GM21723 (cell line): ENCODE measurements around the gene TGM6.

Experiments used
- ATAC-seq: cut with Tn5 transposase; IDR thresholded peaks from one replicate; pipeline ENCODE4 v1.9.1; 2021; ENCODE audit warnings: mild to moderate bottlenecking, moderate library complexity; ENCODE audit not compliant: unreplicated experiment

TGM6 gene

GRCh38 chr20:2380601-2381000 lies at the start of gene TGM6:
Gene TGM6, plus strand, starts transcription at chr20:2380901. Its CDS starts 68 bp downstream, at chr20:2380969.
- ATAC-seq: no peak

- no peak for ATAC-seq
These were observed 49.6 kb upstream of the TGM6 start for GRCh38 chr20:2331106-2331505.

GRCh38 chr20:2331901-2332565 lies 48.7 kb upstream of the TGM6 start:
- no peak for ATAC-seq

DNA sequence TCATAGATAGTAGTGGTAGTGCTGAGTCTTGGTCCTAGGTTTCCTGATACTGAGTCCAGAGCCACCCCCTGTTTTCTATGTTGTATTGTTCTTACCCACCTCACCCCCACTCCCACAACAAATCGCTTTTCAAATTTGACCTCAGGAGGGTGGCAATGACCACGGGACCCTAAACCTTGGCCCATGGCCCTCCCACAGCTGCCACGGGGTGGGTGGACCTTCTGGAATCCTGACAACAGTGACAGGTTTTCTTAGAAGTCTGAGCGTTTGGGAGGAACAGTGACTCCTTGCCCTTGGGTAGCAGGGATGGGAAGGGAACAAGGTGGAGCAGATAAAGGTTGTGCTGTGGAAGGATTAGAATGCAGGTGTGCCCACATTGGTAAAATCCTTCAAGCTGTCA lies 48.0 kb upstream of the TGM6 start:
- no peak for ATAC-seq

DNA sequence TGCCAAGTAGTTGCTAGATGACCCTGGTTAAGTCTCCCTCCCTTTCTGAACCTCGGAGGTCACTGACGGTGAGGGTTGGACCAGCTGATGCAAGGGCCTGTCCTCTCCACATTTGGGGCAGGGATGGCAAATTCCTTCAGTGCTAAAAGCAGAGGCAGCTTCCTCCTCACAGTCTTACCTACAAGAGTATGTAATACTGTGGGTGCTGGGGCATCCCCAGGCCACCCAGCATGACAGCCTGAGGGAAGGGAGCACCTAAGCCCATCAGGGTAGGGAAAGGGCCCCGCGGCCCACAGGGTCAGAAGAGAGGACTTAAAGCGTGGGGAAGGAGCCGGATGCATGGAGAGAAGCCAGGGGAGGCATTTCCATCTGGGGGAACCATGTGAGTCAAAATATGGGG lies 46.9 kb upstream of the TGM6 start:
- no peak for ATAC-seq

DNA sequence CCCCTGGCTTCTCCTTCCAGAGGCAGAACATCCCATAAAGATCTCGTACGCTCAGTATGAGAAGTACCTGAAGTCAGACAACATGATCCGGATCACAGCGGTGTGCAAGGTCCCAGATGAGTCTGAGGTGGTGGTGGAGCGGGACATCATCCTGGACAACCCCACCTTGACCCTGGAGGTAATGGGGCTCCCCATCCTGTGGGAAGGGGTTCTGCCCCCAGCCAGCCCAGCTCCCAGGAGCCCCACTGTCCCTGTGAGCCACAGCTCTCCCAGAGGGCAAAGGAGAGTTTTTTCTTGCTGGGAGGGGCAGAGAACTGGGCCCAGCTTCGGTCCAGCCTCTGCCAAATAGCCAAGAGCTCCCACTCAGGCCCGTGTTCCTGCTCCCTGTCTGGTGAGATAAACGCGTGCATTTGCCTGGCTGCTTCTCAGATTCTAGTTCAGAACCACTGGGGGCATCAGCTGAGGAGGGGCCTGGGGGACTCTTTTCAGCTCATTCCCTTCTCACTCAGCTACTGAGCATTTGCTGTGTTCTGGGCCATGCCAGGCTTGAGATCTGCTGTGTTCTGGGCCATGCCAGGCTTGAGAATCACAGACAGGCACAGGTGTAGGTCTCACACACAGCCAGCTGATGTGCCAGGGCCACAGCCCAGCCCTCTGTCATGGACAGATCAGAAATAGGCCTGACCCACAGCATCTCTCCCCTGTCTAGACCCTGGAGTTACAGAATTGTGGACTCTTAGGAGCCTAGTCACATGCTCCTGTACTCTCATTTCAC lies 45.4 kb upstream of the TGM6 start:
- ATAC-seq: no peak

- ATAC-seq: no peak
These were observed 44.2 kb upstream of the TGM6 start for GRCh38 chr20:2336471-2336870.

- no peak for ATAC-seq
These were observed 43.6 kb upstream of the TGM6 start for GRCh38 chr20:2337142-2337541.

DNA sequence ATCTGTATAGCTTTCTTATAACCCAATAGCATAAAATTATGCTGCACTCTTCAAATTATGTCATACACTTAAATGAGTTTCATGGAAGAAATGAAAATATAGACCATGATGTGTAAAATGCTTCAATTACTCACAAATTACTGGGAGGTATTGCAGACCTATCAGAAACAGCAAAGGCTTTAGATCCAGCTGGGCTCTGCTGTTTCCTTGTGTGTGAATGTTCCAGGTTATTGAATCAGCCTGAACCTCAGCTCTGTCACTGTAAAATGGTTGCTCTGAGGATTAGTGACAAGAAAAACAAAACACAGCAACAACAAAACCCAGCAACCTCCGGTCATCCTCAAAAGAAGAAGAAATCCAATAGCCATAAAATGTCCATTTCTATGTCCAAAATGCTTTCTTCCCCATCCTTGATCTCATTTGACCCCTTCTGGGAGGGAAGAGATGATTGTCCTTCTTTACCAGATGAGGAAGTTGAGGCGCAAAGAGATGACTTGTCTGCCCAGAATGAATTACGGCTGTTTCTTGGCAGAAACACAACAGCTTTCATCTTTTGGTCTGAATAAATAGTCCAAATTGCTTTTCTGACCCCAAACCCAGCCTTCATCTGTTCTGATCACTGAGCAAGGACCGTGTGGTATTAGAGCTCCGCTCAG lies 42.2 kb upstream of the TGM6 start:
- no peak for ATAC-seq

- ATAC-seq: no peak
These were observed 40.6 kb upstream of the TGM6 start for GRCh38 chr20:2340136-2340535.

DNA sequence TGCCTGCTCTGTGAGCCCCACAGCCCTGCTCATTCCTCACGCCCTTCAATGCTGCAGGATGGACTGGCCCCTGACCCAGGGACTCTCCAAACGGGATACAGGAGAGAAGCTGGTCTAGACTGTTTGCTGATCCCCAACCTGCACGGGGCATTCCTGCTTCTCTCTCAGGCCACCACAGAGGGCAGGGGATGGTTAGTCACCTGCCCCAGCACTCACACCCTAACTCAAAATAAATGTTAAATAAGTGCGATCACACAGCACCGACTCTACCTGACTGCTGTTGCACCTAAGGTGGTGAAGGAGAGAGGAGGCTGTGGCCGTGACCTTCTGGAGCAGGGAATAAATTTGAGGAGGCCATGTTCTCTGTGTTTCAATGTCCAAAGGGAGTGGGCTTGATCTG lies 39.9 kb upstream of the TGM6 start:
- ATAC-seq: no peak

DNA sequence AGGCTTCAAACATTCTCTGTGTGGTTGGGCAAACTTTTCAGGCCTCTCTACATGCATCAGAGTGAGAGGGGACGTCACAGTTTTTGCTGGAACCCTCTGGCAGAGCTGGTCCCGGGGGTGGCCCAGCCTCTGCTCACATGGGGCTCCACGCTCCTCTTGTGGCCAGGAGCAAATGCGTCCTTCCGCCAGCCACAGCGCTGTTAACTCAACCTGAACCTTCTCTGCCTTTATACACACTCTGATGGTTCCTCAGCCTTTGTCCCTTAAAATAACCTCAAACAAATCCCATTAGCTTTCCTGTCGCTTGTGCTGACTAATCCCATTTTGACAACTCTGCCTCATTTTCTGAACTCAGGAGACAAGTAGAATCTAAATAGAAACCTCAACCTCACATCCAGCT lies 39.4 kb upstream of the TGM6 start:
- ATAC-seq: no peak

DNA sequence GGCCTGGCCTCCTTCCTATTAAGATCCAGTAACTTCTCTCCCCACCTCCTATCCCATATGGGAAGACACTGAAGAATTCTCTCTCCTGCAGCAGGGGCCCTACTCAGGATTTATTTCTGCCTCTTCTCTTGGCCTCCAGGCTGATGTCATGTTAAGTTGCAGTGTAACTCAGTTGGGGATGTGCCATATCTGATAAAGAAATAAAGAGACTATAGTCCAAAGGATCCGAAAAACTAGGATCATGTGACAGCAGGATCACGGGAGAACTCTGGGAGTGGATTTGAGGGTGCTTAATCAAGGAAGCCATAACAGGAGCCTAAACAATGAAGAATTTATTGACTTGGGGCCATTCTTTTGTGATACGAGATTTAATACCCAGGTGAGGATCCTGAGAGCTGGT lies 38.5 kb upstream of the TGM6 start:
- ATAC-seq: no peak

GRCh38 chr20:2346188-2346587 lies 34.5 kb upstream of the TGM6 start:
- no peak for ATAC-seq

GRCh38 chr20:2348336-2348735 lies 32.4 kb upstream of the TGM6 start:
- ATAC-seq: no peak

DNA sequence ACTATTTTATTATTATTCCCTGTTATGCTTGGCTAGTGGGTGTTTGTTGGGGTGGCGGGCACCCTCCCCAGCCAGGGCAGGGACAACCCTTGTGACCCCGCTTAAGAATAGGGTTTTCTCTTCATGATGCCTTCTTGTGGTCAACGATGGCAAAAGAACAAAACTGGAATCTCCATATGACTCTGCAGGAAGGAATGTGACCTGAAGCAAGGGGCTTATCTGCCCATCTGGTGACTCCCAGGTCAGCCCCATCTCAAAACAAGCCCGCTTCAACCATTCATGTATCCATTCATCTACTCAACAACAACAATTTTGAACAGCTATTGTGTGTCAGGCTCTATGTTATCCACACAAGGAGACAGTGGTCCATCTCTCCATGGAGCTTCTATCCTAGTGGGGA lies 30.9 kb upstream of the TGM6 start:
- no peak for ATAC-seq

GRCh38 chr20:2350606-2351005 lies 30.1 kb upstream of the TGM6 start:
- no peak for ATAC-seq

DNA sequence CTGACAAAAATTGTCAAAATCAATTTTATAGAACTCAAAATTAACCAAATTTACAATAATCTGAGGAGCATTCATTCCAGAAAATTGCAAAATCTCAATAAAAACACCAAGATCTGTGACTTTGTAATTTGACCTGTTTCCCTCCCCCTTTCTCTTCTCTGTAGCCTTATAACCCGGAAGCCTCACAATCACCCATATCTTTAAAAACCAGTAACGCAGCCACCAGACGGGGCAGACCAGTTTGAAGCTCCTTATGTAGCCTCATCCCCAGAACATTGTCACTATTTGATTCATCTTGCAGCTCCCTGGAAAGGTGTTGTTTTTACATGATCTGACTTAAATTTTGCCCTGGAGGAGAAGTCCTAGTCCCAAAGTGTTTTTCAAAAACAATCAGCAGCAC lies 27.5 kb upstream of the TGM6 start:
- no peak for ATAC-seq

GRCh38 chr20:2357114-2357513 lies 23.6 kb upstream of the TGM6 start:
- no peak for ATAC-seq

- no peak for ATAC-seq
These were observed 22.7 kb upstream of the TGM6 start for GRCh38 chr20:2358006-2358405.

DNA sequence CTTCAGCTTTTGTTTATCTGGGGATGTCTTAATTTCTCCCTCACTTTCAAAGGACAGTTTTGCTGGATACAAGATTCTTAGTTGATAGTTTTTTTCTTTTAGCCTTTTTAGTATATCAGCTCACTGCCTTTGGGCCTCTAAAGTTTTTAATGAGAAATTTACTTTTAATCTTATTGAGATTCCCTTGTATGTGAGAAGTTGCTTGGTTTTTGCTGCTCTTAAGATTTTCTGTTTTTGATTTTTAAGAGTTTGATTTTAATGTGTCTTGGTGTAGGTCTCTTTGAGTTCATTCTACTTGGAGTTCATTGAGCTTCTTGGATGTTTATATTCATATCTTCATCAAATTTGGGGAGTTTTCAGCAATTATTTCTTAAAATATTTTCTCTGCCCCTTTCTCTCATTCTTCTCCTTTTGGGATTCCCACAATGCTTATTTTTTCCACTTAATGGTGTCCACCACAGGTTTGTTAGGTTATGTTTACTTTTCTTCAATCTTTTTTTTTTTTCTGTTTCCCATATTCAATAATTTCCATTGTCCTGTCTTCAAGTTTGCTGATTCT lies 19.6 kb upstream of the TGM6 start:
- ATAC-seq: no peak

DNA sequence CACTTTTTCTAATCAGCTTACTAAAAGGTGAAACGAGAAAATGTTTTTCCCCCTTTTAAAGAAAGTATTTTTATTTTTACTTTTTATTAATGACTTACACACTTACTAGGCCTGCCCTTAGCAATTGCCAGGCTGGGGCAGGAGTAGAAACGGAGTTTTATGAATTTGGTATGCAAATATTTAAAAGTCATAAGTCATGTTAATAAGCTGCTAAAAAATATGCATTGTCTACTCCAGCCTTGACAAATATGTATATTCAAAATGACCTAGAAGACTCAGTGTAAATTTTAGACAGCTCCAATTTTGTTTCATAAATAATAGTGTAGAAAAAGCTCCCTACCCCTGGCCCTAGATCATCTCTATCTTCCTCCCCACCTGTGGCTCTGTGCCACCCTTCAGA lies 17.5 kb upstream of the TGM6 start:
- ATAC-seq: no peak
